Skin of body (tissue), 2 donors: Measurements from ENCODE around the gene SLC24A4. TPM values are rescaled to one million over a fixed set of nuclear protein-coding genes. Genes with fewer than 3 reads are reported as not detected.

Experiments used
- DNase-seq: peaks from one replicate; lab custom pipeline; 2025; lab: John Stamatoyannopoulos, UW
- total RNA-seq: library from RNA; depleted of rRNA; stranded (reverse); fragments of >200 nt; gene quantifications from one replicate; pipeline ENCODE4 v1.2.3, GENCODE V29; 2014

The SLC24A4 gene
- total RNA-seq, 1 donor from 2014 or later = 0.49 TPM

DNA sequence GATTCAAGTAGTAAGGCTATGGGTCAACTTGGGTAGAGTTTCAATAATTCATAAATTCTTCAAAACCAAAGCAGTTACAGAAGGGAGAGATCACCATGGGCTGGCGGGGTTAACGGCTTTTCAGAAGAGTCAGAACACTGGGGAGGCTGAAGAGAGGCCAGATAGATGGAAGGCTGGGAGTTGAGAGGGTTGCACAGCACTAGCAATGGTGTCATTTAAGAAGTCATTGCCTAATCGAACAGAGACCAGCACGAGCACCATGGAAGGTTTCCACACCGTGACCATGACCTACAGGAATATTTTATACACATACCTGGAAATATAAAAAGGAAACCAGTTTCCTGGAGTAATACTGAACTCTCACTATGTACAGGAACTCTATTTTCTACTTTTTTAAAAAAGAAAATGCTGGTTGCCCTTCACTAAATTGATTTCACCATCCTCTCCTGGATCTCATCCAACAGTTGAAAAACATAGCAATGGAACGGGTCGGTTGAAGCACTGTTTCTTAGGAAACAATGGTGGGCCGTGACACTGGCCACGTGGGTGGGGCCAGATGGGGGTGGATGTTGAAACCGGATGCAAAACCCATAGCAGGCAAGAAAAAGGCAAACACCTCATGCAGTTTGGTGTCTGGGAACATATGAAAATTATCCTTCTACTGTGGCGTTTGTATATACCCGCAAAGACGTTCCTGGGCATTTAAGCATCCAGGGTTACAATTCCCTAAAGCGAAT, 152.7 kb downstream of the SLC24A4 start:
- DNase-seq = no peak

DNA sequence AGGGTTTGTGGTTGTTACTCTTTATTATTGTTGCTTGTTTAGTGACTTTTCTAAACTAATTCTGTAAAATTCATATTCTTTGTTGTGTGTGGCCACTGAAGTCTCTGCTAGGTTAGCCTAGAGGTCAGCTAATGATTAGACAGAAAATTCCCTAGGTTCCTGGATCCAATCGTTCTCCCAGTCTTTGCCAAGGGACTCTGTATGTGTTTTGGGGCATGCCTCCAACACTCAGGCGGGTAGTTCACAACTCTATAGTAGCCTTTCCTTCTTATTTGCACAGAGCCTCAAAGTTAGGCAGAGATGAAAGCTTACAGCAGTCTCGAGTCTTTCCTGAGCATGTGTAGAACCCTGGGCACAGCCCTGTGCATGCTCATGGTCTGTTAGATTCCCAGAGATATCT, 157.9 kb downstream of the SLC24A4 start:
- no peak for DNase-seq

DNA sequence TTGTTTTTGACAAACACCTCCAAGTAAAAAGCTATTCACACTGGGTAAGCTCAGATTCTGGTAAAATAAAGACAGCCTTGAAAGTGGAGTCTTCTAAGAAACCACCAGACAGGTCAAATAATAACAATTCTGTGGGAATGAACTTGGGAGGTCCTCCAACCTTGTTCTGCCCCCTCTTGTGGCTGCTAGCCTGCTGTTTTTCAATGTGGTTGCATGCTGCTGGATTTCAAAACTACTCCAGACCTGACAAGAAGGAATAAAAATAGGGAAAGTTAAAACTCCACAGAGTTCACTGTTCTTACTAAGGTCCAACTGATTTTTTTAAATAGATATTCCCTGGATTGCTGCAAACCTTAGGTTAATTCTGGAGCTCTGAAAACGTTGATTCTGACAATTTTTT, 158.4 kb downstream of the SLC24A4 start:
- DNase-seq = no peak

DNA sequence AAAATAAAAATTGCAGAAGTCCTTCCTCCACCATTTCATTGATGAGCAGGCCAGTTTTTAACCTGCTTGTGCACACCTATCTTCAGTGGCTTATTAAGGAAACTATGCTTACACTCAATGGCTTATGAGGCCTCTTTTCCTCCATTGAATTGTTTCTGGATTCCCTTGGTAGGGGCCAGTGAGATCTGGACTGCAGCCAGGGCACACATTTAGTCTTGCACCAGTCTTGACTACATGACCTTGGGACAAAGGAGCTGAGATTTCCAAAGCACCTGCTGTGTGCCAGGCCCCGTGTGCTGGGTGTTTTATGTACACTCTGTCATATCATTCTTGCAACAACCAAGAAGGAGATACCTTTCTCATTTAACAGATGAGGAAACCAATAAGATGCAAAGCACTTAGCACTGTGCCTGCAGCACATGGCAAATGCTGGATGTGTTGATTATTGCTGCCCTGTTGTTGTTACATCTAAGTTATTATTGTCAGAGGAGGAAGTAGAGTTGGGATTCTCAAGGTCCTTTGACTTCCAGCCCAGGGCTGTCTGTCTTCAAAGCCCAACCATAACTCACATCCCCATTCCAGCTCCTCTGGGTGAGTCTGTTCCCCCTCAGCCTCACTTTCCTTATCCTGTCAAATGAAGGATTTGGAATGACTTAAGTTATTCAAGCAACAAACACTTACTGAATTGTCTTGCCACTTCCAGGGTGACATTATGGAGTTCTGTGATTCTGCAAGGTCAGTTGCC, 159.0 kb downstream of the SLC24A4 start:
- DNase-seq = no peak

DNA sequence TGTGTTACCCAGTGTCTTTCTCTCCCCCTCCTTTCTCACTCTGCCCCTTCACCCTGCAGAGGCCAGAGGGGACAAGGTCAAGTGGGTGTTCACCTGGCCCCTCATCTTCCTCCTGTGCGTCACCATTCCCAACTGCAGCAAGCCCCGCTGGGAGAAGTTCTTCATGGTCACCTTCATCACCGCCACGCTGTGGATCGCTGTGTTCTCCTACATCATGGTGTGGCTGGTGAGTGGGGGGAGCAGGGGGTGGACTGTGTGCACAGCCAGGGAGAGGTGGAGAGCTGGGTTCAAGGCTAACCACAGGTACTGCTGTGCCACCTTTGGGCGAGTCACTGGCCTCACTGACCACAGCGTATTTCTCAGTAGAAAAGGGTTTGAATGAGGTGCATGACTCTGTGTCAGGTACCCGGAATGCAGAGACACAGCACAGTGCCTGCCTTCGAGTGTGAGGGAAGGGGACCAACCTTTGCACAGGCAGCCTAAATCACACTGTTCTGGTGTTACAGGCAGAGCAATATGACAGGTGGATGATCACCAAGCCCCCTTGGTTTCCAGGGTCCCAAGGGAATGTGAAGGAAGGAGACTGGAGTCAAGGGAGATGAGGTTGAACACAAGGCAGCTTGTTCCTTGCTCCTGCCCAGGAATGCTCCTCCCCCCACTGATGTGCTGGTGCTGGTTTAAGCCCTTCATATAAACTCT, 159.8 kb downstream of the SLC24A4 start:
- no peak for DNase-seq

DNA sequence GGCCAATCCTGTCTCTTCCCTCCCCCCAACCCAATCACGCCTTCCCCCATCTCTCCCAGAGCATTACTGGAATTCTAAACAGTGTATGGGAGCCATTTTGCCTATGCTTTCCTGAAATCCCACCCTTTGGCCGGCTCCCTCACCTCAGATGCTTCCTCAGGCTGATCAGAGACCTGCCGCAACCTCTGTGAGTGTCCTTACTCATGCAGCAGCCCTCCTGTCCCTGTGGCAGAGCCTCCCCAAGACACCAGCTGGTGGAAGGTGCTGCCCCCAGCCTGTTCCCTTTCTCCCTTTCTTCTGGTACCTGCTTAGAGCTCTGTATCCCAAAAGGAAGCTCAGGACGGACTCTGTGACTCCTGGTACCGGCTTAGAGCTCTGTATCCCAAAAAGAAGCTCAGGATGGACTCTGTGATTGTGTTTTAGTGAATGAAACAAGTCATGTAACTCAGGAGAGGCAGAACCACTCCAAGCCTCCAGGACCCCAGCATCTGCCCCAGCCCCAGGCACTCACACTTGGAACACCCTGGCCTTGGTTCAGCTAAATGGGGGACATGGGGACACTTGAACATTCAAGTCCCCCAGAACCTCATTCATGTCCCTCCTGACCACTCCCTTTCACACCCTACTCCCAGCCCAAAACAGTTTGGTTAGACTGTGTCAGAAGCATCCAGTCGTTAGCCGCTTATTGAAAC, 161.3 kb downstream of the SLC24A4 start:
- DNase-seq = no peak

DNA sequence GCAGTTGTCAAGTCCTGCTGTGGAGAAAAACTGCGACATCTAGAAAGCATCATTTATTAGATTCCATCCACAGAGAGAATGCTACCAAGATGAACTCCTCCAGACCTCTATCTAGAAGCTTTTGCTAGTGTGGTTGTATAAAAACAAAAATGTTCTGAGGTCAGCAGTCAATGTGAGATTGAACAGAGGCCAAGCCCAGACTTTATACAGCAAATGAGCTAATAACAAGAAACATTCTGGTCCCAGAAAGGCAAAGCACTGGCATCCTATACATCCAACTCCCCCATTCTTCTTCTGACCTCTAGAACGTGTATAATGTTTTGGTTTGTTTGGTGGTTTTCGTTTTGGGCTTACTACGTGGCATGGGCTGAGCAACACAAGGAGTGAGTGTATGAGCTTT, 163.9 kb downstream of the SLC24A4 start:
- DNase-seq = no peak

DNA sequence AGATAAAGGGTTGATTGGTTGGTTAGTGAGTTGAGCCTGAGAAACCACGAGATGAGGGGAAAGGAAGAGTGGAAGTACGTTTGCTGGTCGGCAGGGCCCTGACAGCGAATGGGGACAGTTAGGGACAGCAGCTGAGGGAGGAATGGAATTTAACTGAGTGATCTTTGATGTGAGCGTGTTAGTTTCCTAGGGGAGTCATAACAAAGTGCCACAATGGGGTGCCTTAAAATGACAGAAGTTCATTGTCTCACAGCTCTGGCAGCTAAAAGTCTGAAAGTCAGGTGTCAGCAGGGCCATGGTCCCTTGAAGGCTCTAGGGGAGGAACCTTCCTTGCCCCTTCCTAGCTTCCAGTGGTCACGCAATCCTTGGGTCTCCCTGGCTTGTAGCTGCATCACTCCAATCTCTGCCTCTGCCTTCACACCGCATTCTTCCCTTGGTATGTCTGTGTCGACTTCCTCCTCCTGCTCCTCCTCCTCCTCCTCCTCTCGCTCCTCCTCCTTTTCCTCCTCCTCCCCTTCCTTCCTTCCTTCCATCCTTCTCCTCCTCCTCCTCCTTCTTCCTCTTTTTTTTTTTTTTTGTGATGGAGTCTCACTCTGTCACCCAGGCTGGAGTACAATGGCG, 164.7 kb downstream of the SLC24A4 start:
- no peak for DNase-seq

DNA sequence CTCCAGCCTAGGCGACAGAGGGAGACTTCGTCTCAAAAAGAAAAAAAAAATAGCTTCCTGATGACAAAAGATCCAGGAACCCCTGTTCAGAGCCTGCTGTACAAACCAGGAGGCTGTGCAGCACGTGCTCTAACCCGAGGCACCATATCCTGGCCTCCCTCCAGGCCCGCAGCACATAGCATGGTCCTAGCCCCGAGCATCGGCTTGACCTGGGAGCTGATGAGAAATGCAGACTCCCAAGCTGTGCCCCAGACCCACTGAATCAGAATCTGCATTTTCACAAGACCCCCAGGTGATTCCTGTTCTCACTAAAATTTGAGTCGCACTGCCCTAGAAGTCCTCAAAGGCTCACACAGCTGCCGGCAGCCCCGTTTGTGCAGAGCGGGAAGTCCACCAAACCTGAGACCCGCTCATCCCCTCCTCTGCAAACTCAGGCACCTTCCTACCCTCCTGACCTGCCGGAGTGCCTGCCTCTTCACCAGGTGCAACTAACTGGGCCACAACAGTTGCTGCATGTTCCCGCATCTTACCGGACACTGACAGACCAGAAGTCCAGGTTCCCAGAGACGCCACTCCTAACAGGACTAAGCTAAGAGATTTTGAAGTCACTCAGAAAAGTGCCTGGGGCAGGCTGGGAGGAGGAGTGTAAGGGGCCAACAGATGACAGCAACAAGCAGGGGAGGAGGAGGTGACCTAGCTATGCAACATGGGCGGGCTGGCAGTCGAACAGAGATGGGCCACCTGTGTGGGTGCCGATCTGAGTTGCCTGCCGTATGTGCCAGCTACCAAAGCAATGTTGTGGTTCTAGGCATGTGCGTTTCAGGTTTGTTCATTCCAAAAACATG, 166.7 kb downstream of the SLC24A4 start:
- no peak for DNase-seq

DNA sequence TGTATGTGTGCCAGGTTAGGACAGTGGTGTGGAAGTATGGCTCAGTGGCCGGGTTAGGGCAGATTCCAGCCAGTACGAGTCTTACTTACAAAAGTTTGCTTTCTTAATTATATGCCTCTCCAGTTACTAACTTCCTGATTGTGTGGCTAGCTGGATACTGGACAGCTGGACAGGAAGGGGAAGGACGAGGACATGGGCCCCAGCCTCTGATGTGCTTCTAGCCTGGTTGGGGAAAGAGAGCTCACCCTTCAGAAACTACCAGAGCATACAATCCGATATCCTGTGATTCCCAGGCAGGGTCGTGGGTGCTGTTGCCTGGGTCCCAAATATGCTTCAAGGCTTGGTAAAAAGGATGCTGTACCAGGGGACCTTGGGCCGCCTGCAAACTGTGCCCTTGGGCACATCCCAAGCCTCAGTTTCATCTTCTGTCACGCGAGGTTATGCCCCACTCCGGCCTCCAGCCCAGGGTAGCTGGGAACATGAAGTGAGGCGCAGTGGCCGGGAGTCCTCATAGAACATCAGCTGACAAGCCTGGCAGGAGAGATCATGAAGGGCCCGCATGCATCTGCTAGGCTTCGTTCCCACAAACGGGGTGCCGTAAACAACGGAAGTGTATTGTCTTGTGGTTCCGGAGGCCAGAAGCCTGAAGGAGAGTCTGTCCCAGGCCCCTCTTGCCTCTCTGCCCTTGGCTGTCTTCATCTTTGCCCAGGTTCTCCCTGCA, 167.4 kb downstream of the SLC24A4 start:
- no peak for DNase-seq

DNA sequence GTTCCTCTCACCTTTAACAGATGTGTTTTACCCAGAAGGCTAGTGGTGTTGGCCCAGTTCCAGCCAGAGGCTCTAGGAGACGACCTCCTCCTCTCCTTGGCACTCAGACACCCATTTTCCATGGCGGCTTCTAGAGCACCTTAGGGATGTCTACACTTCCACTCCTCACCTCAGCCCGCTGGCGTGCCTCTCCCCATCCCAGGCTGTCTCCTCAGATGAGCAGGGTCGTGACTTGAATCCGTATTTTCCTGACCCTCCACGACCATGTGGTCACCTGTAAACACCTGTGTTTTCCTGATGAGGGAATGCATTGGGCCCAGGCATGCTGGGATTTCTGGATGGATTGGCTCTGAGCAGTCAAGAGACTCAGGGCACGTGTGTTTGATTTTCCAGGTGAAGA, 168.8 kb downstream of the SLC24A4 start:
- no peak for DNase-seq

DNA sequence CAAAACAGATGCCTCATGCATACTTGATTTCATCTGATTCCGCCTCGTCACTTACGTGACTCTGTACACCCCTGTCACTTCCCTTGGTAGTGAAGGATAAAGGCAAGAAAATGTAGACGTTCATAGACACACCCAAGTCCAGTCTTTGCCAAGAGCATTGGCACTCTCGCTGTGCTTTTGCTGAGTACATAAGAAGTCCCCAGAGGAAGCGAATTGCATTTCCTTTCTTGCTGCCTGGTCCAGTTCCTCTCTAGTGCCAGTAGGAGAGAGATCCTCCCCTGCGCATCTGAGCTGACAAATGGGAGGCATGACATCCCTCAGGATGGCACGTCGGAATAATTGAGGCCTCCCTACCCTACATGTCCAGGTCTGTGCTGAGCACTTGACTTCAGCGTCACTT, 169.3 kb downstream of the SLC24A4 start:
- DNase-seq = peak; percentile 27

DNA sequence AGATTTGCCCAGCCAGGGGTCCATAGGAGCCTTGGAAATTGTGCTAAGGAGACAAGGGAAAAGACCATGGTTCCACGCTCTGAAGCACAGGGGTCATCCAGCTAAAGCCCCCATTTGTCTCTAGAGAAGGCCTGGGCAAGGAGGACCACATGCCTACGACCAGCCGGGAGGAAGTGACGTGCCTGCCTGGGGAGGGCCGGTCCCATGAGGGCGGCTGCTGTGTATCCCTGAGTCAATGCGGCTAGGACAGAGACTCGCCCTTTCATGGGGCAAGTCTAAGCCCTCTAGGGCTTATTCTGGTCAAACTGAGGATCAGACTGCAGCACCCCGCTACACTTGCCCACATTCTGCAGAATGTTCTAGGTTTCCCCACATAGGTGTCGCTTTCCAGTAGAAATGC, 170.1 kb downstream of the SLC24A4 start:
- DNase-seq = no peak

DNA sequence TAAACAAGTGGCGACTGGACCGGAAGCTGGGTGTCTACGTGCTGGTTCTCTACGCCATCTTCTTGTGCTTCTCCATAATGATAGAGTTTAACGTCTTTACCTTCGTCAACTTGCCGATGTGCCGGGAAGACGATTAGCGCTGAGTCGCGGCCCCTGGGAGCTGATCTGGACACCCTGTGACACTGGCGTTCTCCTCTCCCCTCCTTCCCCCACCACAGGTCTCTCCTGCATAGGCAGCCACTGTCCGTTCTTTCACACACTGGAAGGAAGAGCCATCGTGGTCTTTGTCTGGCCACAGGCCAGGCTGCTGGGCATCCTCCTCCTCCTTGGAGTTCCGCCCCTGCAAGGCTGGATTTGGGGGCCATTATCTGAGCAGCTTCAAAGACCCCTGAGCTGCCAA, 170.5 kb downstream of the SLC24A4 start:
- no peak for DNase-seq

DNA sequence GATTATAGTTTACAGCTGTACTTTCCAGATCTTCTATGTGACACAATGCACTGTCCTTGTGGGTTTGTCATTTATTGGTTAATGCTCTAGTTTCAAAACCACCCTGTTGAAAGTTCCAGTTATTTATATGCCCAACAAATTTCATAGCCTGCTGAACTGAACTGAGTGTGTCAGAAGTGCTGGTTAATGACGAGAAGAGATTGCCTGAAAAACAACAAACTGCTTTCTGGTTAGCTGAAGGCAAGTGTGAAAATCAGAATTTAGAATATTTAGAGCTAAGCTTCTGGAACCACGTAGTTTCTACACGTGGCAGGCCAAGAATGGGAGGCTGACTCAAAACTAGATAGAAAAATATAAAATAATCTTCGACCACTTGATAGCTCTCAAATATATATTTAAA, 171.5 kb downstream of the SLC24A4 start:
- DNase-seq = no peak

DNA sequence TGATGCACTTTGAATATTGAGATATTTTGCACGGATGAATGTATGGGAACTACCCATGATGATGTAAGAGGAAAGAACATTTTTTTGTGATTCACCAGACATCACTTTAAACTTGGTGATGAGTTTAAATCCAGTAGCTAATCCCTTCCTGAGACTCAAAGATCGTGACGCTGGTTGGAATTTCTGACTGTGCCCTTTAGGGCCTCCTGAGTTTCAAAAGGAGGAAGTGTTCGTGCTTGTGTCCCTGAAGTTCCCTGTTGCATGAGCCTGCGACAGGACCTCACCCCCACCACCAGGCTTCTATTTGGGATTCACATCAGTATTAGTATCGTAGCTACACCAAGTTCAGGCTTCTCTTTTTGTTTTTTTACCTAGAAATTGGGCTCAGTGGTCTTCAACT, 172.1 kb downstream of the SLC24A4 start:
- DNase-seq = no peak

DNA sequence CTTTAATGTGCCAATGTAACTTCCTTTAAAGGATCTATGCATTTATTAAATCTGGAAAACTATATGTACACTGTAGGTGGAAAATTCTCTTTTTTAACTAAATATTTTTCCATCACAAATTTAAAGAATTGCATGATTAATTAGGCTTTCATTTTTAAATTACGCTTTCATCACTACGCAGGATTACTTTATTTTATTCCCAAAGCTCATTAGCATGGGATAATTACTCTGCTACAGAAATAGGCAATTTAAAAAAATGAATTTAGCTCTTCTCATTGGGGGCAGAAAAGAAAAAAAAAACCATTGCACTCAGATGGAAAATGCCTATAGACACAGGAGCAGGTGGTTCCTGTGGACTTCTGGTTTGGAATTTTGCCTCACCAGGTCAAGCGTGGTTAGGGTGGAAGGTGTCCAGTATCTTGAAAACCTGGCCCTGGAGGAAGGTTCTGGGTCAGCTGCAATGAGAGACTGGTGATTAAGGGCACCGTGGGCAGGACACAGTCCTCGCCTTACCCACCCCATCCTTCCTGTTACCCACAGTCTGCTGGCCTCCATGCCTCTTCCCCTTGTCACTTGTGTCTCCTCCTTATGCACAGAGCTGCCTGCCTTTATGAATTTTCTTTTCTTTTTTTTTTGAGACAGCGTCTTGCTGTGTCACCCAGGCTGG, 173.4 kb downstream of the SLC24A4 start:
- no peak for DNase-seq

DNA sequence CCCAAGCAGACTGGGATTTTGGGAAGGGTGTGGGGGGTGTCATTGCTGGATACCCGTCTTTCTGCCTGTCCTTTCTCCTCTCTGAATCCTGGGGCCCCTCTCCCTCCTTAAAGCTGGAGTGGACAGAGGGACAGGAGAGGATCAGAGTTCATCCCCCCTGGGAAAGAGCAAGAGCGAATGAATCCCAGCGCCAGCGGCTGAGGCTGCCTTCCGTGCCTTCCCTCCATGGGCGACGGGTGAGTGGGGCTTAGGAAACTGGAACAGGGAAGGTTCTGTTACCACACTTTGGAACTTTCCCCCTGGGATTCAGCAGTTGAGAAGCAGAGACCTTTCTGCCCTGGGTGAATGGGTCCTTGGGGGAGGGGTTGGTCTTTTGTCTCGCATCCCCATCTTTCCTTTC, 174.4 kb downstream of the SLC24A4 start:
- DNase-seq = no peak

DNA sequence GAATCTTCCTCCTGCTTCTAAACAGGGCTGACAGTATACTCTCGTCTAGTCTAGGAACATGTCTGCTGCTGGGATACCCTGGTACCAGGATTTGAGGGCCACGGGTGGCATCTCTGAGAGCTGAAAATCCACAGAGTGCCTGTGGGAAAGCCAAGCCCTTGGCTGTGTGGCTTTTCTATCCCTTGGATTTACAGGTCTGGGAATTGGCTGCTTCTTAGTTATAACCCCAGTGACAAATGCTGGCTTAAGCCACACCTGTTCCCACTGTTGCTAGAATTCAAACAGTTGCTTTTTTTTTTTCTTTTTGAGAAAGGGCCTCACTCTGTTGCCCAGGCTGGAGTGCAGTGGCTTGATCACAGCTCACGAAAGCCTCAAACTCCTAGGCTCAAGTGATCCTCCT, 176.3 kb downstream of the SLC24A4 start:
- no peak for DNase-seq
